Limb (tissue), 2 donors: ENCODE results near the gene UBL7.

Source experiments
- DNase-seq, 2 donors: peaks; one replicate each; pipeline ENCODE4 v3.0.0-alpha.2; 2016; ENCODE audit errors: extremely low spot score in 2 of 2

UBL7 gene

GRCh38 chr15:74441248-74441941 is 19.6 kb downstream of the UBL7 start:
- DNase-seq = no peak

- peak; percentile 74 to 85 for DNase-seq
Observed at GRCh38 chr15:74438721-74439316, 22.1 kb downstream of the UBL7 start.

GRCh38 chr15:74438206-74438605 is 22.8 kb downstream of the UBL7 start:
- no peak for DNase-seq

GRCh38 chr15:74434263-74435136 is 26.5 kb downstream of the UBL7 start:
- no peak for DNase-seq

GRCh38 chr15:74433592-74434262 is 27.2 kb downstream of the UBL7 start, which contains the start of gene SEMA7A:
TSS of gene SEMA7A (minus strand) at chr15:74433958. CDS start at chr15:74433918, 40 bp downstream.
- peak; percentile 61 to 93 for DNase-seq

- DNase-seq = no peak
Observed at GRCh38 chr15:74432968-74433591, 27.9 kb downstream of the UBL7 start.

GRCh38 chr15:74432271-74432967 is 28.5 kb downstream of the UBL7 start:
- DNase-seq = no peak

- DNase-seq = no peak
Observed at GRCh38 chr15:74431645-74432044, 29.3 kb downstream of the UBL7 start.

- DNase-seq = no peak
Observed at GRCh38 chr15:74431116-74431515, 29.8 kb downstream of the UBL7 start.

GRCh38 chr15:74430510-74430951 is 30.4 kb downstream of the UBL7 start:
- DNase-seq = no peak

- no peak for DNase-seq
Observed at GRCh38 chr15:74429781-74430400, 31.1 kb downstream of the UBL7 start.

GRCh38 chr15:74428970-74429780 is 31.8 kb downstream of the UBL7 start:
- no peak for DNase-seq

- no peak for DNase-seq
Observed at GRCh38 chr15:74428442-74428787, 32.5 kb downstream of the UBL7 start.

GRCh38 chr15:74427607-74428441 is 33.1 kb downstream of the UBL7 start:
- no peak for DNase-seq

- no peak for DNase-seq
Observed at GRCh38 chr15:74426404-74427281, 34.3 kb downstream of the UBL7 start.

GRCh38 chr15:74425630-74426029 is 35.3 kb downstream of the UBL7 start:
- DNase-seq = no peak

- no peak for DNase-seq
Observed at GRCh38 chr15:74424901-74425528, 35.9 kb downstream of the UBL7 start.
